Mesenchymal stem cell (in vitro differentiated cells and primary cell): ENCODE results near the gene AFAP1L2.

Experiments
- DNase-seq: peaks from one replicate; pipeline ENCODE4 v3.0.0-alpha.2; 2013
- H2AFZ ChIP-seq: one replicate; pipeline ENCODE4 v1.6.1; 2013; ENCODE audit warnings: low read depth, mild to moderate bottlenecking, control low read depth, inconsistent platforms, low read length, moderate library complexity
- H2AK5ac ChIP-seq: 2 replicates; pipeline ENCODE4 v1.6.1; 2013; ENCODE audit warnings: low read length, moderate library complexity, mild to moderate bottlenecking, inconsistent platforms; ENCODE audit not compliant: severe bottlenecking
- H2BK120ac ChIP-seq: one replicate; pipeline ENCODE4 v1.6.1; 2013; ENCODE audit warnings: low read depth, mild to moderate bottlenecking, inconsistent platforms, low read length, moderate library complexity
- H2BK12ac ChIP-seq, 2 experiments: one replicate each; pipeline ENCODE4 v1.6.1; 2013; ENCODE audit warnings: inconsistent platforms in 2 of 2, low read length in 2 of 2, mild to moderate bottlenecking in 2 of 2, moderate library complexity in 2 of 2, control low read depth in 1 of 2
- H2BK15ac ChIP-seq: one replicate; pipeline ENCODE4 v1.6.1; 2013; ENCODE audit warnings: mild to moderate bottlenecking, low read depth, inconsistent platforms; ENCODE audit not compliant: poor library complexity, severe bottlenecking
- H2BK5ac ChIP-seq: 2 replicates; pipeline ENCODE4 v1.6.1; 2013; ENCODE audit warnings: low read depth, mild to moderate bottlenecking, low read length, control low read depth, inconsistent platforms; ENCODE audit not compliant: poor library complexity, severe bottlenecking
- H3K14ac ChIP-seq, 2 experiments: one replicate each; pipeline ENCODE4 v1.6.1; 2013; ENCODE audit warnings: inconsistent platforms in 2 of 2, low read length in 2 of 2, control low read depth in 1 of 2, mild to moderate bottlenecking in 1 of 2, moderate library complexity in 1 of 2
- H3K18ac ChIP-seq, 2 experiments: one replicate each; pipeline ENCODE4 v1.6.1; 2013; ENCODE audit warnings: inconsistent platforms in 2 of 2, low read length in 2 of 2, control low read depth in 1 of 2, low read depth in 1 of 2, mild to moderate bottlenecking in 1 of 2
- H3K23ac ChIP-seq, 2 experiments: one replicate each; pipeline ENCODE4 v1.6.1; 2013; ENCODE audit warnings: inconsistent platforms in 2 of 2, low read length in 2 of 2, mild to moderate bottlenecking in 2 of 2, moderate library complexity in 2 of 2, control low read depth in 1 of 2
- H3K27ac ChIP-seq: 2 replicates; pipeline ENCODE4 v1.5.1; 2013; ENCODE audit warnings: mild to moderate bottlenecking, moderate library complexity, low read length, control low read depth, inconsistent platforms; ENCODE audit not compliant: poor library complexity, severe bottlenecking
- H3K27me3 ChIP-seq, 2 experiments: 2 replicates each; pipeline versions ENCODE4 v1.6.1 to v1.7.0; 2013; ENCODE audit warnings: low read length in 2 of 2, mild to moderate bottlenecking in 2 of 2, moderate library complexity in 2 of 2, control low read depth in 1 of 2, inconsistent platforms in 1 of 2; ENCODE audit not compliant: control insufficient read depth in 1 of 2, insufficient read depth in 1 of 2
- H3K36me3 ChIP-seq, 2 experiments: 2 replicates each; pipeline versions ENCODE4 v1.6.1 to v1.7.0; 2013; ENCODE audit warnings: low read length in 2 of 2, control low read depth in 1 of 2, inconsistent platforms in 1 of 2, low read depth in 1 of 2, mild to moderate bottlenecking in 1 of 2; ENCODE audit not compliant: insufficient read depth in 2 of 2, control insufficient read depth in 1 of 2
- H3K4ac ChIP-seq, 2 experiments: one replicate each; pipeline ENCODE4 v1.6.1; 2013; ENCODE audit warnings: inconsistent platforms in 2 of 2, low read length in 2 of 2, mild to moderate bottlenecking in 2 of 2, moderate library complexity in 2 of 2, control low read depth in 1 of 2, low read depth in 1 of 2
- H3K4me1 ChIP-seq: 2 replicates; pipeline ENCODE4 v1.6.1; 2013; ENCODE audit warnings: low read depth, low read length, control low read depth; ENCODE audit not compliant: control insufficient read depth, insufficient read depth
- H3K4me2 ChIP-seq: 2 replicates; pipeline ENCODE4 v1.6.1; 2013; ENCODE audit warnings: low read length, mild to moderate bottlenecking, inconsistent platforms; ENCODE audit not compliant: poor library complexity, severe bottlenecking
- H3K4me3 ChIP-seq, 2 experiments: 2 replicates each; pipeline versions ENCODE4 v1.5.1 to v1.7.0; 2013; ENCODE audit warnings: low read length in 2 of 2, mild to moderate bottlenecking in 2 of 2, control low read depth in 1 of 2, low read depth in 1 of 2; ENCODE audit not compliant: insufficient read depth in 1 of 2
- H3K79me1 ChIP-seq: replicated peaks from 2 replicates; pipeline ENCODE4 v1.6.1; 2013; ENCODE audit warnings: mild to moderate bottlenecking, control low read depth, low read length, inconsistent platforms; ENCODE audit not compliant: poor library complexity, severe bottlenecking
- H3K9ac ChIP-seq: 2 replicates; pipeline ENCODE4 v1.7.0; 2013; ENCODE audit warnings: mild to moderate bottlenecking, low read length, moderate library complexity
- H3K9me3 ChIP-seq: 2 replicates; pipeline ENCODE4 v1.7.0; 2013; ENCODE audit warnings: mild to moderate bottlenecking, low read length; ENCODE audit not compliant: control insufficient read depth
- H4K8ac ChIP-seq: one replicate; pipeline ENCODE4 v1.6.1; 2013; ENCODE audit warnings: inconsistent platforms, mild to moderate bottlenecking, low read length, moderate library complexity
- H4K91ac ChIP-seq: one replicate; pipeline ENCODE4 v1.6.1; 2013; ENCODE audit warnings: mild to moderate bottlenecking, low read length, inconsistent platforms
- WGBS: methylation state at CpG from one replicate; pipeline ENCODE4 v1.1.7; 2013; ENCODE audit warnings: mixed read lengths; 5-methylcytosine and 5-hydroxymethylcytosine counted together

AFAP1L2 gene

GRCh38 chr10:114332301-114333192 lies 71.8 kb downstream of the AFAP1L2 start:
- H2AK5ac ChIP-seq = no peak overlapping the region
- H4K91ac ChIP-seq = no peak overlapping the region
- peak overlapping the region in 1 of 2 experiments; percentile 16 for H3K18ac ChIP-seq
- peak overlapping the region in 1 of 2 experiments; percentile 6 for H3K14ac ChIP-seq
- H2AFZ ChIP-seq = no peak overlapping the region
- no peaks in the 10 kb centered on the region for H3K9me3 ChIP-seq
- H3K4ac ChIP-seq = peak overlapping the region in 1 of 2 experiments; percentile 34
- peaks cover 0 to 50% of the 10 kb centered on the region in 2 experiments for H3K27me3 ChIP-seq
- H3K4me1 ChIP-seq = peaks cover 3% of the 10 kb centered on the region
- no peaks in the 10 kb centered on the region for H3K79me1 ChIP-seq
- no peak overlapping the region for H2BK5ac ChIP-seq
- peaks cover 0 to 5% of the 10 kb centered on the region in 2 experiments for H3K36me3 ChIP-seq
- H2BK15ac ChIP-seq = no peak overlapping the region
- H3K23ac ChIP-seq = peak overlapping the region in 1 of 2 experiments; percentile 14
- no peak overlapping the region for H3K4me2 ChIP-seq
- no peak for DNase-seq
- H4K8ac ChIP-seq = peak overlapping the region; percentile 31
- H3K4me3 ChIP-seq = no peak overlapping the region
- H2BK120ac ChIP-seq = no peak overlapping the region
- no peak overlapping the region for H3K9ac ChIP-seq
- peak overlapping the region in 1 of 2 experiments; percentile 12 for H2BK12ac ChIP-seq
- H3K27ac ChIP-seq = no peak overlapping the region
- 58% methylated on average over 13 of the region's 14 CpGs for WGBS

GRCh38 chr10:114329634-114330365 lies 74.5 kb downstream of the AFAP1L2 start:
- 85% methylated on average over 9 of the region's 10 CpGs for WGBS
- Histone ChIP-seq H3K4me2 (no peak overlapping the region), H3K4me3 (no peak overlapping the region), H3K9me3 (no peaks in the 10 kb centered on the region), H2BK5ac (no peak overlapping the region), H2BK120ac (no peak overlapping the region), H2AFZ (no peak overlapping the region), H3K4ac (peak overlapping the region in 1 of 2 experiments; percentile 24), H4K8ac (no peak overlapping the region), H3K14ac (no peak overlapping the region), H3K36me3 (peaks cover 0 to 5% of the 10 kb centered on the region in 2 experiments), H2AK5ac (no peak overlapping the region), H2BK15ac (peak overlapping the region; percentile 8), H3K23ac (no peak overlapping the region), H4K91ac (no peak overlapping the region), H3K18ac (no peak overlapping the region), H3K9ac (no peak overlapping the region), H3K4me1 (peaks cover 4% of the 10 kb centered on the region), H2BK12ac (peak overlapping the region in 1 of 2 experiments; percentile 28), H3K27me3 (peaks cover 0 to 39% of the 10 kb centered on the region in 2 experiments), H3K27ac (no peak overlapping the region), H3K79me1 (no peaks in the 10 kb centered on the region)
- no peak for DNase-seq

- H2BK15ac ChIP-seq = no peak overlapping the region
- no peak overlapping the region for H3K27ac ChIP-seq
- WGBS = 86% methylated on average over 6 of the region's 6 CpGs
- H3K4me2 ChIP-seq = no peak overlapping the region
- peaks cover 1% of the 10 kb centered on the region for H3K4me1 ChIP-seq
- no peak overlapping the region for H3K4ac ChIP-seq
- no peaks in the 10 kb centered on the region for H3K79me1 ChIP-seq
- no peak overlapping the region for H2BK120ac ChIP-seq
- no peak overlapping the region for H3K4me3 ChIP-seq
- peak overlapping the region; percentile 1 for H4K8ac ChIP-seq
- peak overlapping the region in 1 of 2 experiments; percentile 28 for H3K18ac ChIP-seq
- no peak overlapping the region for H2AK5ac ChIP-seq
- no peak overlapping the region for H3K9ac ChIP-seq
- H2BK12ac ChIP-seq = no peak overlapping the region
- H3K27me3 ChIP-seq = peaks cover 0 to 33% of the 10 kb centered on the region in 2 experiments
- H3K23ac ChIP-seq = no peak overlapping the region
- peak overlapping the region in 1 of 2 experiments; percentile 3 for H3K14ac ChIP-seq
- no peaks in the 10 kb centered on the region for H3K9me3 ChIP-seq
- no peak overlapping the region for H2AFZ ChIP-seq
- peaks cover 0 to 5% of the 10 kb centered on the region in 2 experiments for H3K36me3 ChIP-seq
- no peak overlapping the region for H2BK5ac ChIP-seq
- DNase-seq = no peak
- H4K91ac ChIP-seq = peak overlapping the region; percentile 84
Measured at GRCh38 chr10:114328874-114329273, 75.4 kb downstream of the AFAP1L2 start.

- Histone ChIP-seq H3K4me3 (no peak overlapping the region), H3K36me3 (peaks cover 0 to 5% of the 10 kb centered on the region in 2 experiments), H3K18ac (peak overlapping the region; percentile 29 to 31), H2BK5ac (no peak overlapping the region), H3K4me2 (no peak overlapping the region), H3K14ac (peak overlapping the region in 1 of 2 experiments; percentile 3), H2BK15ac (peak overlapping the region; percentile 41), H3K23ac (no peak overlapping the region), H3K79me1 (no peaks in the 10 kb centered on the region), H4K8ac (peak overlapping the region; percentile 1), H2AK5ac (no peak overlapping the region), H3K9me3 (no peaks in the 10 kb centered on the region), H3K4ac (no peak overlapping the region), H2BK12ac (peak overlapping the region in 1 of 2 experiments; percentile 66), H3K9ac (no peak overlapping the region), H2AFZ (no peak overlapping the region), H2BK120ac (no peak overlapping the region), H3K27ac (no peak overlapping the region), H3K4me1 (peaks cover 1% of the 10 kb centered on the region), H3K27me3 (peaks cover 0 to 33% of the 10 kb centered on the region in 2 experiments), H4K91ac (peak overlapping the region; percentile 84)
- WGBS = 67% methylated on average over 4 of the region's 6 CpGs
- DNase-seq = no peak
Measured at GRCh38 chr10:114328441-114328812, 75.9 kb downstream of the AFAP1L2 start.
